Stimulated activated memory B cell treated with anti-CD40 and anti-IgM and Interleukin-4, amounts not matched to agents 10 μg/mL and 1 μg/mL and 100 μg/mL, for 72 hours (primary cell): ENCODE measurements around the gene TLR7.

Experiments used
- ATAC-seq: fragments of 150-1000 bp; cut with Tn5 transposase; 2 replicates; pipeline ENCODE4 v1.10.0; 2021
- H3K27ac Mint-ChIP-seq: one replicate; pipeline ENCODE4 v1.8.0; 2022; ENCODE audit warnings: mild to moderate bottlenecking, mixed read lengths
- H3K27me3 Mint-ChIP-seq: one replicate; pipeline ENCODE4 v1.8.0; 2022; ENCODE audit warnings: mixed read lengths
- H3K36me3 Mint-ChIP-seq: one replicate; pipeline ENCODE4 v1.8.0; 2022; ENCODE audit warnings: mixed read lengths
- H3K4me1 Mint-ChIP-seq: one replicate; pipeline ENCODE4 v1.8.0; 2022; ENCODE audit warnings: mixed read lengths
- H3K4me3 Mint-ChIP-seq: one replicate; pipeline ENCODE4 v1.8.0; 2022; ENCODE audit warnings: mild to moderate bottlenecking, moderate library complexity, mixed read lengths
- H3K9me3 Mint-ChIP-seq: one replicate; pipeline ENCODE4 v1.8.0; 2022; ENCODE audit warnings: mixed read lengths

Gene TLR7

DNA sequence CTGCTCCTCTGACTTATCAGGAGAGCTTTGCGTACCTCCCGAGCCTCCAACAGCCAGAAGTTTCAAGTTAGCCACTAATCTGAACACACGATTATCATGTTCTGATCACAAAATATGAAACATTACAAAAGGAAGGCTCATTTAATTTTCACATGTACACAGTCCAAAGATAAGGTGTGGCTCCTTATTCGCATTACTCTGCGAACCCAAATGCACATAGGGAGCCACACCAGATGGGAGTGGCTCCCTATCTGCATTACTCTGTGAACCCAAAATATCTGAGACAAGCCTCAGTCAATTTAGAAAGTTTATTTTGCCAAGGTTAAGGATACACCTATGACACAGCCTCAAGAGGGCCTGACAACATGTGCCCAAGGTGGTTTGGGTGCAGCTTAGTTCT, 68.0 kb downstream of the TLR7 start:
- H3K27me3 Mint-ChIP-seq = no peaks in the 10 kb centered on the region
- H3K4me3 Mint-ChIP-seq = no peak overlapping the region
- ATAC-seq = no peak
- no peak overlapping the region for H3K27ac Mint-ChIP-seq
- H3K4me1 Mint-ChIP-seq = no peaks in the 10 kb centered on the region
- H3K36me3 Mint-ChIP-seq = no peaks in the 10 kb centered on the region
- H3K9me3 Mint-ChIP-seq = no peaks in the 10 kb centered on the region

DNA sequence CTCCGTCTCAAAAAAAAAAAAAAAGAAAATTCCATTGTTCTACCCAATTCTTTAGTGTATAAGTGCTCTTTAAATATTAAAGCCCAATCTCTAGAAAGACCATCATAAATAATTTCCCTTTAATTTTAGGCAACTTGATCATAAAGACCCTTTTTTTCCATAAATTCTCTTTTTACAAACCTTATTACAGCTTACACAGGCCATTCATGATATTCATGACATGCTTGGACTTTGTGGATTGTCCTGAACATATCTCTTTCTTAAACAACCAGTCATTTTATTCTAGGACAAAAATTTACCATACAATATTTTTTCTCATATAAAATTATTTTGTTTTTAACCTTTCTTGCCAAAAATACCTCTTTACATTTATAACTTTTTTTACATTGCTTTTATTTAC, 70.1 kb downstream of the TLR7 start:
- Mint-ChIP-seq H3K4me3 (no peak overlapping the region), H3K9me3 (no peaks in the 10 kb centered on the region)

More for the DNA sequence above, 70.1 kb downstream of the TLR7 start:
- Mint-ChIP-seq H3K27me3 (no peaks in the 10 kb centered on the region), H3K36me3 (no peaks in the 10 kb centered on the region), H3K4me1 (no peaks in the 10 kb centered on the region), H3K27ac (no peak overlapping the region)
- no peak for ATAC-seq
